Measurements from ENCODE around the gene STOM. TPM values are rescaled to one million over a fixed set of nuclear protein-coding genes. Genes with fewer than 3 reads are reported as not detected.

The STOM gene
- polyA plus RNA-seq, 1 of the 3 experiments (the other 2 are of a cell fraction), result 40.5 TPM

DNA sequence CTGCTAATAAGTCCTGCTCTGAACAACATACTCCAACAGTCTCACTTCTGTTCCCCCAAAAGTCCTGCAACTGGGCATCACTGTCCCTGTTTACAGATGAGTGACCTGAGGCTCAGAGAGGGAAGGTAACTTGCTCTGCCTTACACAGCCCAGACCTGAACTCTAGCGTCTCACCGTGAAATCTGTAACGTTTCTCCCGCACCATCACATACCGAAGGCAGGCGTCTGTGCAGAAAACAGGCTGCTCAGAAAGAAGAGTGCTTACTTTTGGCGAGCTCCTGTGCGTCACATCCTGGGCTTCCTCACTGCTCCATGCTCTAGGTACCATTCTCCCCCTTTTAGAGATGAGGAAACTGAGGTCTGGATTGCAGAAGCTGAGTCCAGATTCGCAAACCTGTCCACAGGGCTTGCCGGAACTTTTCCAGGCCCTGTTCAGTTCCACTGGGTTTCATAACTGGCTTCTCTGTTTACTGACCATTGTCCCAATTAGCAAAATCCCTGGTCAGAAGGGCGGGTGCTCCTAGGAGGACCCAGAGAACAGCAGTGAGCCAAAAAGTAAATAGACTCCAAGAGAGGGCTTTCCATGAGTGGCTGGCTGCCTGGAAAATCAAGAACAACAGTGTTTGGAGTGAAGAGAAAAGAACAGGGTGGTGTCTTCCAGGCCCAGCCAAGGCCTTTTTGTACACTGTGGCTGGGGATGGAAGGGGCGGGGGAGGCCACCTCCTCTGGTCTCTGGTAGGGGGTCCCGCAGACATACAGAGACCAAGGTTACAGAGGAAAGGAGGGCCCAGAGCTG is 75.0 kb downstream of the STOM start (continued):
- TF ChIP-seq SMC3 (IDR thresholded peaks at IDR 0.05; ENCODE audit: low read depth, low read length) (no peak), RFX5 (IDR thresholded peaks at IDR 0.05; ENCODE audit: low read length) (no peak), FOXJ3 (CRISPR knock-in tag; IDR thresholded peaks at IDR 0.05) (no peak), MEF2A (IDR thresholded peaks at IDR 0.05; ENCODE audit: borderline replicate concordance, low read depth) (no peak)

GRCh38 chr9:121294151-121294743 is 75.8 kb downstream of the STOM start:
- Histone ChIP-seq H3K27ac (ENCODE audit: low read depth in 2 of 2, low read length in 1 of 2) (no peak overlapping the region), H3K9me3 (no peaks in the 10 kb centered on the region), H4K20me1 (ENCODE audit: insufficient read depth) (no peaks in the 10 kb centered on the region), H3K36me3 (replicated peaks in 1 of 2; ENCODE audit: control insufficient read depth in 1 of 2, insufficient read depth in 2 of 2, low read length in 1 of 2) (no peaks in the 10 kb centered on the region), H3K79me2 (ENCODE audit: insufficient read depth) (no peaks in the 10 kb centered on the region), H3K9me2 (no peaks in the 10 kb centered on the region), H2AFZ (ENCODE audit: low read depth) (no peak overlapping the region), H3K4me2 (no peak overlapping the region), H3K4me3 (ENCODE audit: low read depth in 2 of 2, low read length in 1 of 2) (no peak overlapping the region), H3K9ac (no peak overlapping the region), H3K27me3 (ENCODE audit: insufficient read depth) (no peaks in the 10 kb centered on the region), H3F3A (replicated peaks; ENCODE audit: insufficient read depth) (peaks cover 15% of the 10 kb centered on the region), H3K4me1 (ENCODE audit: control insufficient read depth in 1 of 2, insufficient read depth in 2 of 2, low read depth in 1 of 2, low read length in 1 of 2) (peaks cover 9 to 25% of the 10 kb centered on the region in 2 experiments; a peak in 2 of 4 replicates)
- DNase-seq, result no peak
- POLR2A ChIA-PET, result no interaction called here
- CTCF ChIA-PET, result interaction anchor here (1.2 to 3.9 kb wide), 3 partner anchors 16 to 26 kb away, joined by 3 to 20 read pairs (median 5); no protein-coding TSS in a partner anchor
- 85% methylated on average over 4 of the region's 6 CpGs for WGBS (ENCODE audit: low lambda C conversion rate)
- TF ChIP-seq GATA2 (CRISPR knock-in tag; IDR thresholded peaks at IDR 0.05) (no peak), MEF2A (IDR thresholded peaks at IDR 0.05; ENCODE audit: borderline replicate concordance, low read depth) (no peak), POLR2AphosphoS5 (IDR thresholded peaks at IDR 0.05; ENCODE audit: low read depth, low read length) (no peak), EZH2phosphoT487 (IDR thresholded peaks at IDR 0.05; ENCODE audit: borderline replicate concordance, low read depth) (no peak), MAX (IDR thresholded peaks at IDR 0.05; ENCODE audit: low read depth) (no peak), FOXM1 (IDR thresholded peaks at IDR 0.05; ENCODE audit: low read depth) (no peak), RCOR1 (IDR thresholded peaks at IDR 0.05; ENCODE audit: low read length) (no peak), ELF1 (IDR thresholded peaks at IDR 0.05) (no peak), GABPA (IDR thresholded peaks at IDR 0.05; ENCODE audit: low read depth) (no peak), FOXJ3 (CRISPR knock-in tag; IDR thresholded peaks at IDR 0.05) (no peak), RAD21 (IDR thresholded peaks at IDR 0.05; ENCODE audit: low read length) (no peak), SMC3 (IDR thresholded peaks at IDR 0.05; ENCODE audit: low read depth, low read length) (no peak), TEAD4 (IDR thresholded peaks at IDR 0.05; ENCODE audit: borderline replicate concordance, insufficient read depth) (no peak), EP300 (IDR thresholded peaks at IDR 0.05; ENCODE audit: borderline replicate concordance in 1 of 2, low read depth in 1 of 2, low read length in 1 of 2) (no peak), JUND (IDR thresholded peaks at IDR 0.05) (no peak)
